Fibroblast of lung (primary cell): ENCODE data around the gene ARHGEF10L.

Experiments
- EZH2 ChIP-seq: IDR thresholded peaks from 2 replicates; pipeline ENCODE4 v1.5.1; 2012; ENCODE audit warnings: low read length, control low read depth, mild to moderate bottlenecking; ENCODE audit errors: missing control alignments
- TF ChIP-seq, protein P1 (sequence below), 2 donors: IDR thresholded peaks in 1 of 2; conservative IDR thresholded peaks in 1 of 2; 1 replicate in 1 of 2; 2 replicates in 1 of 2; pipeline ENCODE4 v1.5.1; 2011 to 2012; ENCODE audit warnings: low read length in 2 of 2, control low read depth in 1 of 2, inconsistent platforms in 1 of 2, low read depth in 1 of 2, mild to moderate bottlenecking in 1 of 2

DNA sequence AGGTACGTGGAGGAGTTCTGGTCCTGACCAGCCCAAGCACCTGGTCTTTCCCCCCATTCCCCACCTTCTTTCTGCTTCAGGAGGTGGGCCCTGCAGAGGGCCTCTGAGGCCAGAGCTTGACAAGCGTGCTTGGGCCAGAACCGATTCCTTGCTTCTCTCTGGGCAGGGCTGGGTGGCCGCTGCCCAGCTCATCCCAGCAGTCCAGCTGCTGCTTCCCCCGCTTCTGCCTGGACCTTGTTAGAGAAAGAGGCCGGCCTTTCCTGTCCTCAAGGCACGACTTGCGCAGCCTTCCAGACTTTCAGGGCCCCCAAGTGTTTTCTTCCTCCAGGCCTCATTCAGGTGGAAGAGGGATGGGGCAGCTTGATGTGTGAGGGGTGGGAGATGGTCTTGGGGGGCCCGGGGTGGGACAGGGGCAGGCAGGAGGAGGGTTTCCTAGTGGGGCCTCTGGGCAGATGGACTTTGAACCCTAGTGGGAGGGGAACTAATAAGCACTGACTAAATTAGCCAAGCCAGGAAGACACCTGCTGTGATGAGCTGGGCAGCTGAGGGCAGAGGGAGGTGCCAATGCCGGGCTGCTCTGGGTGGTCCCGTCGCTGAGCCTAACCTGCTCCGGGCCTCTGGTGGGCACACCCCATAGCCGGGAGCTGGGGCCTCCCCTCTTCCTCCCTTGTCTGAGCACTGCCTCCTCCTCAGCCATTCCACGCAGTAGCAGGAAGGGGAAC is 36.5 kb downstream of the ARHGEF10L start:
- TF ChIP-seq, protein P1, sequence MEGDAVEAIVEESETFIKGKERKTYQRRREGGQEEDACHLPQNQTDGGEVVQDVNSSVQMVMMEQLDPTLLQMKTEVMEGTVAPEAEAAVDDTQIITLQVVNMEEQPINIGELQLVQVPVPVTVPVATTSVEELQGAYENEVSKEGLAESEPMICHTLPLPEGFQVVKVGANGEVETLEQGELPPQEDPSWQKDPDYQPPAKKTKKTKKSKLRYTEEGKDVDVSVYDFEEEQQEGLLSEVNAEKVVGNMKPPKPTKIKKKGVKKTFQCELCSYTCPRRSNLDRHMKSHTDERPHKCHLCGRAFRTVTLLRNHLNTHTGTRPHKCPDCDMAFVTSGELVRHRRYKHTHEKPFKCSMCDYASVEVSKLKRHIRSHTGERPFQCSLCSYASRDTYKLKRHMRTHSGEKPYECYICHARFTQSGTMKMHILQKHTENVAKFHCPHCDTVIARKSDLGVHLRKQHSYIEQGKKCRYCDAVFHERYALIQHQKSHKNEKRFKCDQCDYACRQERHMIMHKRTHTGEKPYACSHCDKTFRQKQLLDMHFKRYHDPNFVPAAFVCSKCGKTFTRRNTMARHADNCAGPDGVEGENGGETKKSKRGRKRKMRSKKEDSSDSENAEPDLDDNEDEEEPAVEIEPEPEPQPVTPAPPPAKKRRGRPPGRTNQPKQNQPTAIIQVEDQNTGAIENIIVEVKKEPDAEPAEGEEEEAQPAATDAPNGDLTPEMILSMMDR (conservative IDR thresholded peaks at IDR 0.05 in 1 of 2, IDR thresholded peaks at IDR 0.05 in 1 of 2; ENCODE audit: low read depth in 1 of 2, low read length in 2 of 2) = no peak
- no peak for TF ChIP-seq EZH2
